HG03196 (cell line): ENCODE measurements around the gene UHRF1.
"Not testable (repeated sequence)": the region's sequence is repeated elsewhere in the genome, so short reads cannot be mapped to it uniquely, and the experiment has no call there.

Experiments
- ATAC-seq: cut with Tn5 transposase; IDR thresholded peaks from one replicate; pipeline ENCODE4 v1.9.1; 2021; ENCODE audit not compliant: unreplicated experiment

UHRF1 gene

GRCh38 chr19:4970558-4971423 lies 61.5 kb downstream of the UHRF1 start:
- no peak for ATAC-seq

GRCh38 chr19:4971424-4971793 lies 62.1 kb downstream of the UHRF1 start:
- no peak for ATAC-seq

- no peak for ATAC-seq
Measured at GRCh38 chr19:4971816-4972495, 62.7 kb downstream of the UHRF1 start.

- ATAC-seq: no peak
Measured at GRCh38 chr19:4972509-4973230, 63.4 kb downstream of the UHRF1 start.

GRCh38 chr19:4974880-4975469 lies 65.7 kb downstream of the UHRF1 start:
- no peak for ATAC-seq

GRCh38 chr19:4975601-4976000 lies 66.3 kb downstream of the UHRF1 start:
- ATAC-seq: not testable (repeated sequence)

GRCh38 chr19:4976401-4977298 lies 67.3 kb downstream of the UHRF1 start:
- no peak for ATAC-seq

GRCh38 chr19:4977299-4978174 lies 68.2 kb downstream of the UHRF1 start:
- no peak for ATAC-seq

- no peak for ATAC-seq
Measured at GRCh38 chr19:4979211-4979807, 70.0 kb downstream of the UHRF1 start.

GRCh38 chr19:4980067-4980466 lies 70.8 kb downstream of the UHRF1 start:
- no peak for ATAC-seq

- ATAC-seq: no peak
Measured at GRCh38 chr19:4980838-4981680, 71.8 kb downstream of the UHRF1 start.

GRCh38 chr19:4981681-4981958 lies 72.3 kb downstream of the UHRF1 start:
- ATAC-seq: no peak

GRCh38 chr19:4983346-4984105 lies 74.2 kb downstream of the UHRF1 start:
- ATAC-seq: no peak

GRCh38 chr19:4984106-4984380 lies 74.7 kb downstream of the UHRF1 start:
- ATAC-seq: no peak

GRCh38 chr19:4984438-4984990 lies 75.2 kb downstream of the UHRF1 start:
- ATAC-seq: no peak

GRCh38 chr19:4985551-4985991 lies 76.3 kb downstream of the UHRF1 start:
- ATAC-seq: no peak

GRCh38 chr19:4986056-4986455 lies 76.8 kb downstream of the UHRF1 start:
- no peak for ATAC-seq
